GM12878 (cell line): ENCODE data around the gene PDGFB. TPM values are rescaled to one million over a fixed set of nuclear protein-coding genes. Genes with fewer than 3 reads are reported as not detected.

Experiments
- ATAC-seq: fragments of 200-7000 bp; cut with Tn5 transposase; 3 replicates; pipeline ENCODE4 v1.9.1; 2020; ENCODE audit warnings: mild to moderate bottlenecking, moderate library complexity
- BruUV-seq: library from RNA; stranded (reverse); fragments of 400-500 nt; replicated peaks from 2 replicates; lab custom pipeline; 2021; lab: Mats Ljungman, UMichigan
- CTCF ChIA-PET: fragments of 300-600 bp; sonication (Branson Sonifier 250); formaldehyde crosslinking; extraction: SDS; loops from one replicate; lab custom pipeline; 2021; ENCODE audit warnings: inconsistent platforms; lab: Yijun Ruan, JAX
- POLR2A ChIA-PET: fragments of 350-600 bp; formaldehyde crosslinking; extraction: SDS; loops from one replicate; lab custom pipeline; 2021; ENCODE audit warnings: inconsistent platforms; lab: Charles Lee
- RAD21 ChIA-PET: fragments of 300-600 bp; sonication (Branson Sonifier 250); formaldehyde crosslinking; loops from one replicate; lab custom pipeline; 2023; ENCODE audit warnings: antibody characterized with exemption; ENCODE audit not compliant: unreplicated experiment; lab: Charles Lee
- SMC1A ChIA-PET: fragments of 300-600 bp; sonication (Branson Sonifier 250); formaldehyde crosslinking; loops from one replicate; lab custom pipeline; 2023; ENCODE audit not compliant: unreplicated experiment, uncharacterized antibody; lab: Charles Lee
- DNase-seq: peaks from one replicate; pipeline ENCODE4 v3.0.0-alpha.2; 2011; ENCODE audit warnings: low read depth, low spot score
- FAIRE-seq: peaks from 3 replicates; lab custom pipeline; 2011; peaks lifted over from hg19 to GRCh38; lab: Jason Lieb, UNC
- H2AFZ ChIP-seq: 2 replicates; pipeline ENCODE4 v1.6.0; 2011; ENCODE audit warnings: low read depth, low read length, control low read depth; ENCODE audit not compliant: control insufficient read depth
- H3K27ac ChIP-seq: 2 replicates; pipeline ENCODE4 v1.5.1; 2011; ENCODE audit warnings: control low read depth; ENCODE audit not compliant: control insufficient read depth, insufficient read depth
- H3K27me3 ChIP-seq, 2 experiments: replicated peaks in 1 of 2; 2 replicates each; pipeline versions ENCODE4 v1.6.0 to v1.6.1; 2011; ENCODE audit warnings: low read length in 1 of 2; ENCODE audit not compliant: control insufficient read depth in 2 of 2, insufficient read depth in 2 of 2
- H3K36me3 ChIP-seq, 2 experiments: 2 replicates each; pipeline ENCODE4 v1.5.1; 2011; ENCODE audit warnings: low read length in 1 of 2; ENCODE audit not compliant: control insufficient read depth in 2 of 2, insufficient read depth in 2 of 2
- H3K4me1 ChIP-seq: 2 replicates; pipeline ENCODE4 v1.6.1; 2011; ENCODE audit warnings: mild to moderate bottlenecking, low read length, moderate library complexity, mixed read lengths; ENCODE audit not compliant: control insufficient read depth, insufficient read depth
- H3K4me2 ChIP-seq: 2 replicates; pipeline ENCODE4 v1.6.0; 2011; ENCODE audit warnings: control low read depth; ENCODE audit not compliant: control insufficient read depth, insufficient read depth
- H3K4me3 ChIP-seq: fragments of 200-600 bp; sonication (generic); 2 replicates; pipeline ENCODE4 v1.5.1; 2016
- H3K79me2 ChIP-seq: 2 replicates; pipeline ENCODE4 v1.6.0; 2011; ENCODE audit warnings: low read length; ENCODE audit not compliant: control insufficient read depth, insufficient read depth
- H3K9ac ChIP-seq: 2 replicates; pipeline ENCODE4 v1.8.0; 2011; ENCODE audit warnings: low read length, control low read depth, mixed read lengths; ENCODE audit not compliant: control insufficient read depth, insufficient read depth
- H3K9me3 ChIP-seq: replicated peaks from 3 replicates; pipeline ENCODE4 v1.5.1; 2011; ENCODE audit warnings: mild to moderate bottlenecking, low read length; ENCODE audit not compliant: control insufficient read depth, insufficient read depth
- H4K20me1 ChIP-seq: 2 replicates; pipeline ENCODE4 v1.6.0; 2011; ENCODE audit not compliant: control insufficient read depth, insufficient read depth
- BHLHE40 ChIP-seq, 2 experiments: fragments of 450-650 bp in 1 of 2; IDR thresholded peaks; 2 replicates each; pipeline ENCODE4 v1.6.1; 2011 to 2017; ENCODE audit warnings: low read depth in 2 of 2, borderline replicate concordance in 1 of 2, improper control_type of control experiment in 1 of 2, low read length in 1 of 2, mild to moderate bottlenecking in 1 of 2
- CBX3 ChIP-seq: fragments of 200-600 bp; sonication (generic); IDR thresholded peaks from 2 replicates; pipeline ENCODE4 v1.6.1; 2016; ENCODE audit warnings: low read depth, borderline replicate concordance
- E4F1 ChIP-seq: fragments of 450-650 bp; IDR thresholded peaks from 2 replicates; pipeline ENCODE4 v1.6.1; 2018; ENCODE audit warnings: borderline replicate concordance, mild to moderate bottlenecking; ENCODE audit not compliant: partially characterized antibody
- EP300 ChIP-seq, 2 experiments: fragments of 150-350 bp in 1 of 2; IDR thresholded peaks; 2 replicates each; pipeline ENCODE4 v1.6.1; 2011 to 2012; ENCODE audit warnings: low read depth in 2 of 2, low read length in 2 of 2, borderline replicate concordance in 1 of 2, improper control_type of control experiment in 1 of 2, inconsistent platforms in 1 of 2; ENCODE audit not compliant: control insufficient read depth in 1 of 2
- ESRRA ChIP-seq: IDR thresholded peaks from 2 replicates; pipeline ENCODE4 v1.6.1; 2012; ENCODE audit warnings: mild to moderate bottlenecking, low read length, improper control_type of control experiment
- IKZF1 ChIP-seq: fragments of 450-650 bp; conservative IDR thresholded peaks from 2 replicates; pipeline ENCODE4 v1.6.1; 2017; ENCODE audit warnings: antibody characterized with exemption, mild to moderate bottlenecking
- PBX3 ChIP-seq: IDR thresholded peaks from 2 replicates; pipeline ENCODE4 v1.6.1; 2011; ENCODE audit warnings: mild to moderate bottlenecking, low read depth, low read length, moderate library complexity; ENCODE audit not compliant: insufficient replicate concordance
- PML ChIP-seq: IDR thresholded peaks from 2 replicates; pipeline ENCODE4 v1.6.1; 2012; ENCODE audit warnings: low read length, inconsistent platforms
- SRF ChIP-seq, 2 experiments: IDR thresholded peaks; 2 replicates each; pipeline ENCODE4 v1.6.1; 2011; ENCODE audit warnings: low read depth in 2 of 2, low read length in 2 of 2, mild to moderate bottlenecking in 1 of 2, moderate library complexity in 1 of 2
- STAT1 ChIP-seq: fragments of 450-650 bp; conservative IDR thresholded peaks from 2 replicates; pipeline ENCODE4 v1.6.1; 2014; ENCODE audit warnings: antibody characterized with exemption, mild to moderate bottlenecking
- TCF3 ChIP-seq: IDR thresholded peaks from 2 replicates; pipeline ENCODE4 v1.6.1; 2012; ENCODE audit warnings: low read depth, mild to moderate bottlenecking, low read length, borderline replicate concordance; ENCODE audit not compliant: insufficient read depth
- TCF7 ChIP-seq: IDR thresholded peaks from 2 replicates; pipeline ENCODE4 v1.6.1; 2014; ENCODE audit warnings: antibody characterized with exemption, borderline replicate concordance
- ZBED1 ChIP-seq: IDR thresholded peaks from 2 replicates; pipeline ENCODE4 v1.6.1; 2016; ENCODE audit warnings: borderline replicate concordance
- WGBS: methylation state at CpG from one replicate; pipeline ENCODE4 v1.1.6; 2016; ENCODE audit warnings: low lambda C conversion rate; ENCODE audit not compliant: insufficient replicate concordance, insufficient coverage; ENCODE audit errors: missing lambda C conversion rate; 5-methylcytosine and 5-hydroxymethylcytosine counted together
- in situ Hi-C: fragments of 300-500 bp; cut with MboI; formaldehyde crosslinking; loops from 9 replicates; pipeline ENCODE4 v1.14.3; 2018; ENCODE audit warnings: mixed read lengths
- intact Hi-C: fragments of 100-400 bp; cut with micrococcal nuclease; formaldehyde crosslinking; loops from one replicate; pipeline ENCODE4 v1.14.2; 2022; ENCODE audit not compliant: unreplicated experiment
- polyA plus RNA-seq, 11 experiments: library from polyadenylated mRNA; depleted of rRNA in 4 of 11; unstranded in 6 of 11; stranded (reverse) in 5 of 11; fragments of >200 nt; fragmentation: Nextera tagmentation in 4 of 11; fragmentation: Illumina TruSeq in 1 of 11; extraction: Ambion mirVana in 4 of 11; extraction: Trizol in 1 of 11; gene quantifications; 1 replicate in 1 of 11; 2 replicates in 10 of 11; pipeline versions ENCODE4 v1.2.1 to v1.2.3, GENCODE V29; 2011 to 2016; ENCODE audit warnings: inconsistent platforms in 2 of 11, missing spikeins in 2 of 11, low read depth in 1 of 11
- total RNA-seq, 4 experiments: library from RNA; depleted of rRNA in 3 of 4; stranded (reverse); fragments of >200 nt in 3 of 4; fragmentation: Illumina TruSeq in 1 of 4; extraction: Trizol in 1 of 4; gene quantifications; 2 replicates each; pipeline versions ENCODE4 v1.2.1 to v1.2.3, GENCODE V29; 2013 to 2021
- TF ChIP-seq, protein P1 (sequence below): fragments of 450-650 bp; IDR thresholded peaks from 2 replicates; pipeline ENCODE4 v1.6.1; 2016; ENCODE audit warnings: mild to moderate bottlenecking, moderate library complexity, borderline replicate concordance

Gene PDGFB
- total and polyA plus RNA-seq, 10 of the 15 experiments (the other 5 are each of a cell fraction or from before 2014, with no cell fraction given): 0.13 to 1.1 (median 0.56) TPM; not detected in 1

- no peaks in the 10 kb centered on the region for H3K36me3 ChIP-seq
- H3K27me3 ChIP-seq: no peaks in the 10 kb centered on the region; a peak in 1 of 4 replicates
- no peak overlapping the region for H3K4me3 ChIP-seq
- POLR2A ChIA-PET: no interaction called here
- no peaks in the 10 kb centered on the region for H3K79me2 ChIP-seq
- SMC1A ChIA-PET: interaction anchor here (1.6 to 1.7 kb wide), 2 partner anchors 8 to 96 kb away, joined by 4 to 5 read pairs; no protein-coding TSS in a partner anchor
- intact Hi-C loops: loop anchor here (2.0 kb wide), 1 partner anchor 96 kb away; no protein-coding TSS in a partner anchor
- TF ChIP-seq CBX3 (no peak), BHLHE40 (IDR thresholded peaks at IDR 0.05; ENCODE audit: borderline replicate concordance in 1 of 2, low read depth in 2 of 2, low read length in 1 of 2) (no peak), EP300 (IDR thresholded peaks at IDR 0.05; ENCODE audit: borderline replicate concordance in 1 of 2, control insufficient read depth in 1 of 2, low read depth in 2 of 2, low read length in 2 of 2) (no peak), PML (no peak), SRF (IDR thresholded peaks at IDR 0.05; ENCODE audit: low read depth in 2 of 2, low read length in 2 of 2) (no peak), TCF7 (no peak), PBX3 (no peak), ZBED1 (no peak), TCF3 (no peak), IKZF1 (no peak), STAT1 (no peak), E4F1 (no peak), ESRRA (no peak)
- TF ChIP-seq, protein P1, sequence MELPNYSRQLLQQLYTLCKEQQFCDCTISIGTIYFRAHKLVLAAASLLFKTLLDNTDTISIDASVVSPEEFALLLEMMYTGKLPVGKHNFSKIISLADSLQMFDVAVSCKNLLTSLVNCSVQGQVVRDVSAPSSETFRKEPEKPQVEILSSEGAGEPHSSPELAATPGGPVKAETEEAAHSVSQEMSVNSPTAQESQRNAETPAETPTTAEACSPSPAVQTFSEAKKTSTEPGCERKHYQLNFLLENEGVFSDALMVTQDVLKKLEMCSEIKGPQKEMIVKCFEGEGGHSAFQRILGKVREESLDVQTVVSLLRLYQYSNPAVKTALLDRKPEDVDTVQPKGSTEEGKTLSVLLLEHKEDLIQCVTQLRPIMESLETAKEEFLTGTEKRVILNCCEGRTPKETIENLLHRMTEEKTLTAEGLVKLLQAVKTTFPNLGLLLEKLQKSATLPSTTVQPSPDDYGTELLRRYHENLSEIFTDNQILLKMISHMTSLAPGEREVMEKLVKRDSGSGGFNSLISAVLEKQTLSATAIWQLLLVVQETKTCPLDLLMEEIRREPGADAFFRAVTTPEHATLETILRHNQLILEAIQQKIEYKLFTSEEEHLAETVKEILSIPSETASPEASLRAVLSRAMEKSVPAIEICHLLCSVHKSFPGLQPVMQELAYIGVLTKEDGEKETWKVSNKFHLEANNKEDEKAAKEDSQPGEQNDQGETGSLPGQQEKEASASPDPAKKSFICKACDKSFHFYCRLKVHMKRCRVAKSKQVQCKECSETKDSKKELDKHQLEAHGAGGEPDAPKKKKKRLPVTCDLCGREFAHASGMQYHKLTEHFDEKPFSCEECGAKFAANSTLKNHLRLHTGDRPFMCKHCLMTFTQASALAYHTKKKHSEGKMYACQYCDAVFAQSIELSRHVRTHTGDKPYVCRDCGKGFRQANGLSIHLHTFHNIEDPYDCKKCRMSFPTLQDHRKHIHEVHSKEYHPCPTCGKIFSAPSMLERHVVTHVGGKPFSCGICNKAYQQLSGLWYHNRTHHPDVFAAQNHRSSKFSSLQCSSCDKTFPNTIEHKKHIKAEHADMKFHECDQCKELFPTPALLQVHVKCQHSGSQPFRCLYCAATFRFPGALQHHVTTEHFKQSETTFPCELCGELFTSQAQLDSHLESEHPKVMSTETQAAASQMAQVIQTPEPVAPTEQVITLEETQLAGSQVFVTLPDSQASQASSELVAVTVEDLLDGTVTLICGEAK: no peak
- TF ChIP-seq, all 136 proteins: peak for 0
- 67% methylated on average over 6 of the region's 6 CpGs for WGBS
- Histone ChIP-seq H3K9ac (no peak overlapping the region), H3K4me1 (no peaks in the 10 kb centered on the region), H3K4me2 (no peak overlapping the region), H3K9me3 (no peaks in the 10 kb centered on the region), H4K20me1 (no peaks in the 10 kb centered on the region), H3K27ac (no peak overlapping the region), H2AFZ (no peak overlapping the region)
- no peak for FAIRE-seq
- in situ Hi-C loops: no loop called here
- DNase-seq: no peak
- no peak for ATAC-seq
- ChIA-PET RAD21 (interaction anchor here (1.0 to 2.6 kb wide), 4 partner anchors 79 to 96 kb away, joined by 3 to 10 read pairs (median 4); no protein-coding TSS in a partner anchor), CTCF (interaction anchor here (0.6 to 4.3 kb wide), 10 partner anchors 10 to 314 kb away, joined by 3 to 20 read pairs (median 5); no protein-coding TSS in a partner anchor)
- BruUV-seq: no TSS peak
These were observed 29.7 kb downstream of the PDGFB start for GRCh38 chr22:39215070-39215396.
